AG09319 (cell line): ENCODE measurements around the gene VPS36.

Source experiments
- DNase-seq: peaks from one replicate; pipeline ENCODE4 v3.0.0-alpha.2; 2010; ENCODE audit warnings: low read depth; ENCODE audit errors: extremely low read depth
- CTCF ChIP-seq: IDR thresholded peaks from 2 replicates; pipeline ENCODE4 v1.5.1; 2011; ENCODE audit warnings: low read depth, mild to moderate bottlenecking, inconsistent platforms, low read length, moderate library complexity

VPS36 gene

GRCh38 chr13:52447815-52448552, 2.5 kb downstream of the VPS36 start:
- no peak for TF ChIP-seq CTCF
- DNase-seq = no peak

GRCh38 chr13:52447354-52447753, 3.1 kb downstream of the VPS36 start:
- no peak for TF ChIP-seq CTCF
- no peak for DNase-seq

GRCh38 chr13:52446265-52446664, 4.2 kb downstream of the VPS36 start:
- no peak for DNase-seq
- no peak for TF ChIP-seq CTCF

GRCh38 chr13:52432456-52432855, 18.0 kb downstream of the VPS36 start:
- TF ChIP-seq CTCF = no peak
- no peak for DNase-seq

GRCh38 chr13:52428295-52428694, 22.1 kb downstream of the VPS36 start:
- DNase-seq = no peak
- no peak for TF ChIP-seq CTCF

GRCh38 chr13:52421216-52421615, 29.2 kb downstream of the VPS36 start:
- no peak for DNase-seq

More at GRCh38 chr13:52421216-52421615, 29.2 kb downstream of the VPS36 start:
- TF ChIP-seq CTCF = no peak
